ENCODE measurements around the gene CDH4. TPM values are rescaled to one million over a fixed set of nuclear protein-coding genes. Genes with fewer than 3 reads are reported as not detected.

CDH4 gene
- total and polyA plus RNA-seq, 9 of the 15 experiments (the other 6 are each of a cell fraction or from before 2014, with no cell fraction given): 0.04 TPM; not detected in 8

- TF ChIP-seq MGA (IDR thresholded peaks at IDR 0.05): no peak
These were observed 395.6 kb downstream of the CDH4 start (continued) for GRCh38 chr20:61647702-61648101.
